GM18909 (cell line): ENCODE data around the gene UNG.

ENCODE experiments used
- ATAC-seq: cut with Tn5 transposase; IDR thresholded peaks from one replicate; pipeline ENCODE4 v1.9.1; 2021; ENCODE audit warnings: mild to moderate bottlenecking; ENCODE audit not compliant: unreplicated experiment, poor library complexity

The UNG gene

DNA sequence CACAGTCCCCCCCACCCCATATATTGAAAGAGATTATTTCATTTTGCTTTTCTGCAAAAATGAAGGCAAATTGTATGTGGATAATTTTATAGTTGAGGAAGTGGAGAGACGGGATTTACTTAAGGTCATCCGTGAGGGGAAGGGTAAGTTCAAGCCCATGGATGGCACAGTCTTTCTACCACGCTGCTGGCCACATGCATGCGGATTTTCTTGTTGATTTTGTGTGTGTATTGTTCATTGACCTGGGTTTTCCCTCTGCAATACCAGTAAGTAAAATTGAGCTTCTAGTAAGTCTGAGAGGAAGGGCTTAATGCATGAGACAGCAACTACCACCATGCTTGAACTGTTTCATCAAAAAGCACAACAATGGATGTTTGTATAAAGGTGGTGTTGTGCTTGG is 54.1 kb downstream of the UNG start:
- ATAC-seq, result no peak

- no peak for ATAC-seq
Measured at GRCh38 chr12:109153821-109154441, 56.5 kb downstream of the UNG start.

- ATAC-seq, result peak; percentile 92
Measured at GRCh38 chr12:109154451-109155438, 57.3 kb downstream of the UNG start.

DNA sequence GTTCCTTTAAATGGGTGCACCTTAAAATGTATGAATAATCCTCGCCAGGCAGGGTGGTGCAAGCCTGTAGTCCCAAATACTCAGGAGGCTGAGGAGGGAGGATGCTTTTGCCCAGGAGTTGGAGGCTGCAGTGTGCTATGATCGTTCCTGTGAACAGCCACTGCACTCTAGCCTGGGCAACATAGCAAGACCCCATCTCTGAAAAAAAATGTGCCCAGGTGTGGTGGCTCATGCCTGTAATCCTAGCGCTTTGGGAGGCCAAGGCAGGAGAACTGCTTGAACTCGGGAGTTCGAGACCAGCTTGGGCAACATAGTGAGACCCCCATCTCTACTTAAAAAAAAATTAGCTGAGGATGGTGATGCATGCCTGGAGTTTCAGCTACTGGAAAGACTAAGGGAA is 58.6 kb downstream of the UNG start:
- ATAC-seq, result no peak

DNA sequence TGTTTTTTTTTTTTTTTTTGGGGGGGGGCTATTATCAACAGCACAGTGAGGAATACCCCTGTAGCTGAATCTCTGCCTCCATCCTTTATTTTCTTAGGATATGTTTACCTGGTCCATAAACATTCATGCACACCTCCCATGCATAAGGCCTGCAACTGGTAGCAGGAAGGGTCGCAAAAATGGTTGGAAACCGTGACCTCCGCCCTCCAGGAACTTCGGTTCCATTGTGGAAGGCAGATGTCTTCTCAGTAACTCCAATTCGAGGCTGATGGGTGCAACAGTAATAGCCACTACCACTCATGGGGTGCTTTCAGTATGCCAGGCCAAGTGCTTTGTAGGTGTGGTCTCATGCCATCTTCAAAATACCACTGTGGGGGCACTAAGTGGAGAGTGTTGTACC is 59.2 kb downstream of the UNG start:
- no peak for ATAC-seq

GRCh38 chr12:109157986-109158385 is 60.6 kb downstream of the UNG start:
- ATAC-seq, result no peak

DNA sequence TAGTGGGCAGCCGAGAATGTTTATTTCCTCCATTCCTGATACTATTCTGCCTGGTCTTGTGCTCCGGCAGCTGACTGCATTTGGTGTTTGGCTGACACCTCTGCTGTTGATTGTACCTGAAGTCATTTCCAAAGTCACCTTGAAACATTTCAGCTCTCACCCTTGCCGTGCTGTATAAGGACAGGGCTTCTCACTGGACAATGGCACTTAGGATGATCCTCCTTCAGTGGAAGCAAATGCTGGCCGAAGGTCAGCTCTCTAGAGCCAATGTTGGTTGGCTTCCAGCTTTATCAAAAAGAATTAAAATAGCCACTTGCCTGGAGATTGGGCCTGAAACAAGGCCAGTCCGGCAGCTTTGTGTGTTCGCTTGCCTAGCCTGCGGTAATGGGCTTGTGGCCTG is 63.0 kb downstream of the UNG start:
- no peak for ATAC-seq
